Right ventricle myocardium inferior (tissue), 1 donor: ENCODE results near the gene GBF1. TPM values are rescaled to one million over a fixed set of nuclear protein-coding genes. Genes with fewer than 3 reads are reported as not detected.
A peak's percentile ranks its signal among the peaks of the same experiment; 100 is the strongest.

Source experiments
- ATAC-seq: fragments of 200-7000 bp; cut with Tn5 transposase; one replicate; pipeline ENCODE4 v1.9.1; 2020; ENCODE audit warnings: mild to moderate bottlenecking, moderate library complexity
- DNase-seq: peaks from one replicate; pipeline ENCODE4 v3.0.0; 2021; ENCODE audit errors: missing footprints
- intact Hi-C: fragments of 100-400 bp; cut with DNase I; formaldehyde crosslinking; loops from one replicate; pipeline ENCODE4 v1.11.0; 2022
- total RNA-seq: library from RNA; stranded (reverse); fragmentation: NEBNext Ultra II Directional; extraction: Animal tissue kit (Norgen Biotek cat#: 25700); gene quantifications from one replicate; pipeline ENCODE4 v1.2.1, GENCODE V29; 2021
- donor health status: DM: no; HTN: yes; CAD: no; lungs with severe emphysema.

Gene GBF1
- total RNA-seq, 1 donor from 2014 or later = 44.0 TPM

DNA sequence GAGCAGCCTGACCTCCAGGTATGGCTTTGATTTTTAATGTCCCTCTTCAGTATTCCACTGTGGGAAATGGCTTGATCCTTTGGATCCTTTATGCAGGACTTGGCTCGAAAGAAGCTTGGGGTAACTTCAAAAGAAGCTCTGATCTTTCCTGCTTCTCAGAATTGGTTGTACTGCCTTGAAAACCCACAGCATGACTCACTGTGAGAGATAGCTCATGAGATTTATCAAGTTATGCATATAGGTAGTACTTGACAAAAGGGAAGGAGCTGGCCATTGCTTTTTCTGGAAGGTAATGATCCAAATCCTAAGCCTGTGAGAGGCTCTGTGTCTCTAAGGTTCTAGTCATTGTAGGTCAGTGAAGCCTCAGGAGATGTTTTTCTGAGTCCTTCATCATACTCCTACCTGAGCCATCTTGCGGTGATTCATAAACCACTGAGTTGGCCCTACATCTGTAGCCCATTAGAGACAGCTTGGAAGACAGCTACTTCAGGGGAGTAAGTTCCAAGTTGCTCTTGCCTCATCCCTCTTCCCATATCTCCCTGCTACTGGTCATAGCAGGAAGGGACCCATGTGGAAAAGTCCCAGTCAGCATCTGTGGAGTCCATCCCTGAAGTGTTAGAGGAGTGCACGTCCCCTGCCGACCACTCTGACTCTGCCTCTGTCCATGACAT lies 113.5 kb downstream of the GBF1 start:
- intact Hi-C loops = no loop called here
- DNase-seq (no peak), ATAC-seq (no peak)

DNA sequence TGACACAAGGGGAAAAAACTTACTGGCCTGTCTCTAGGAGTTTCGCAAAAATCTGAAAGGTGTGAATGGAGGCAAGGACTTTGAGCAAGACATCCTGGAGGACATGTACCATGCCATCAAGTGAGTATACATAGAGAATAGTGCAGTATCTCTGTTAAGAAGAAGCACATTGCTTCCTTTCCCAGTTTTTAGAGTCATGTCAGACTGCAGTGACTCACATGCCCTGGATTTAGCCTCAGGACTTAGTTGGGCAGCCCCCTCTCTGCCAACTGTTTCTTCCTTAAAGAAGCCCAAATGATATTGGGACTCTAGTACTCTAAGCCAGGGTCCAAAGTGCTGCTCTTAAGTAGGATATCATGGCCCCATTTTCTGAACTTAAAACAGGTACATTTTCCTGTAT lies 122.1 kb downstream of the GBF1 start:
- intact Hi-C loops = no loop called here
- DNase-seq = no peak
- no peak for ATAC-seq

DNA sequence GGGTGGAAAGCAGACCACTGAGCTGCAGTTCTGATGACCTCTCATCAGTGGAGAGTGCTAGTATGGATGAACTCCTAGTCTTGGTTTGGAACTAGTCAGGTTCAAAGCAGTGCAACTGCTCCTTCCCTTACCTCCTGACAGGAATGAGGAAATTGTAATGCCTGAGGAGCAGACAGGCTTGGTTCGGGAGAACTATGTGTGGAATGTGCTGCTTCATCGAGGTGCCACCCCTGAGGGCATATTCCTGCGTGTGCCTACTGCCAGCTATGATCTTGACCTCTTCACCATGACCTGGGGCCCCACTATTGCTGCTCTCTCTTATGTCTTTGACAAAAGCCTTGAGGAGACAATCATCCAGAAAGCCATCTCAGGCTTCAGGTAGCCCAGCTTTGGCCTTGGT lies 122.7 kb downstream of the GBF1 start:
- DNase-seq (no peak), ATAC-seq (no peak)
- intact Hi-C loops = no loop called here

DNA sequence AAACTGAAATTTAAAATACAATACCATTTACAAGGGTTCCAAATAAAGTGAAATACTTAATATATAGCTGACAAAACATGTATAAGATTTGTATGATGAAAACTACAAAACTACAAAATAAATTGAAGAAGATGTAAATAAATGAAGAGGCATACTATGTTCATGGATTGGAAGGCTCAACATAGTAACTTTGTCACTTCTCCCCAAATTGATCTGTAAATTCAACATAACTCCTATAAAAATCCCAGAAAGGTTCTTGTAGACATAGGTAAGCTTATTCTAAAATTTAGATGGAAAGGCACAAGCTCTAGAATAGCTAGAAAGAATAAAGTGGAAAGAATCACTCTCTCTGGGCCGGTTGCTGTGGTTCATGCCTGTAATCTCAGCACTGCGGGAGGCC lies 126.0 kb downstream of the GBF1 start:
- DNase-seq = no peak
- ATAC-seq = no peak
- intact Hi-C loops = no loop called here

DNA sequence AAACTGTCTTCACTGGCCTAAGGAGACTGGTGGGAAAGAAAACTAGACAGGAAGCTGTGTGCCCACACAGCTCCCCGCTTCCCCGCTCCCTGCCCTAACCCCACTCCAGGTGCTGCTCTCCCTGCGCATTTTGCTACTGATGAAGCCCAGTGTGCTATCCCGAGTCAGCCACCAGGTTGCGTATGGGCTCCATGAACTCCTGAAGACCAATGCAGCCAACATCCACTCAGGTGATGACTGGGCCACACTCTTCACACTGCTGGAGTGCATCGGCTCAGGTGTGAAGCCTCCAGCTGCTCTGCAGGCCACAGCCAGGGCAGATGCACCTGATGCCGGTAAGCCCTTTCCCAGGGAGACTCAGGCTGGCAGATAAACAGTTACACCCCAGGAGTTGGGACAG lies 129.9 kb downstream of the GBF1 start:
- peak; percentile 7 for ATAC-seq
- intact Hi-C loops = no loop called here
- DNase-seq = no peak

DNA sequence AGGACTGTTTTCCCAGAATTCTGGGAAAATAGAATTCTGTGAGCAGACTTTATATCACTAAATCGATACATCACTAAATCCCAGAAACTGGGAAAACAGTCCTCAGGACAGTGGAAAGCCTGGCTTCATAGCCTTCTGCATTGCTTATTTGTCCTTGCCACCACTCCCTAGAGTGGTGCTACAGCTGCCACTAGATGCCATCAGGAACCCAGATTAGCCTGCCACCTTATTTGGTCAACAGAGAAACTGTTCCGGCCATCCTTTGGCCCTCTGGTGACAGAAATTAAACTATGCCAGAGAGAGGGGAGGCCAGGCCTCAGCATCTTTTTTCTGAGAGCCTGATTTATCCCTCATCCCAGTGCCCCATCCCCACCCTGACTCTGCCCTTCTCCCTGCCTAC lies 130.5 kb downstream of the GBF1 start:
- DNase-seq = no peak
- intact Hi-C loops = no loop called here
- ATAC-seq = no peak

DNA sequence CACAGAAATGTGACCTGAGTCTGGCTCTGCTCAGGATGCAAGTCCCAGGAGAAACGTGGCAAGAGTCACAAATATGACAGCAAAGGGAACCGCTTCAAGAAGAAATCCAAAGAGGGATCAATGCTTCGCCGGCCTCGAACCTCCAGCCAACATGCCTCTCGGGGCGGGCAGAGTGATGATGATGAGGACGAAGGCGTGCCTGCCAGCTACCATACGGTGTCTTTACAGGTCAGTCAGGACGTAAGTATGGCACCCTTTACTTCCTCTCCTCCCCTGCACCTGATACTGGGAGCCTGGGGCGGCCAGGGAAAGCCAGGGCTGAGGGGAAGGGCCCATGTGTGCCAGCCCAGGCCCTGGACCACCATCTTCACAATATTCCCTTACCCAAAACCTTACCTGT lies 131.6 kb downstream of the GBF1 start:
- intact Hi-C loops = no loop called here
- no peak for ATAC-seq
- DNase-seq = no peak

DNA sequence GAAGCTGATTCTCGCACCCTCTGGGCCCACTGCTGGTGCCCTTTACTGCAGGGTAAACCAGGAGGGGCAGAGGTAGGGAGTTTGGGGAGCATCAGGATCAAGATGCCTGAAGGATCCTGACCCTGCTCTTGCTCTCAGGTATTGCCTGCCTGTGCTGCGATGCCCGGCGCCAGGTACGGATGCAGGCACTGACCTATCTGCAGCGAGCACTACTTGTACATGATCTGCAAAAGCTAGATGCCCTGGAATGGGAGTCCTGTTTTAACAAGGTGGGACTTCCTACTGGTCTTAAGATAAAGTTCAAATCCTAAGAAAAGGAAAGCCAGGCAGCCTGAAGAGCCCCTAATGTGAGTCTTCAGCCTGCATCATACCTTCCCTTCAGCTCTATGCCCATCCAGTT lies 134.1 kb downstream of the GBF1 start:
- intact Hi-C loops = no loop called here
- ATAC-seq = no peak
- no peak for DNase-seq

DNA sequence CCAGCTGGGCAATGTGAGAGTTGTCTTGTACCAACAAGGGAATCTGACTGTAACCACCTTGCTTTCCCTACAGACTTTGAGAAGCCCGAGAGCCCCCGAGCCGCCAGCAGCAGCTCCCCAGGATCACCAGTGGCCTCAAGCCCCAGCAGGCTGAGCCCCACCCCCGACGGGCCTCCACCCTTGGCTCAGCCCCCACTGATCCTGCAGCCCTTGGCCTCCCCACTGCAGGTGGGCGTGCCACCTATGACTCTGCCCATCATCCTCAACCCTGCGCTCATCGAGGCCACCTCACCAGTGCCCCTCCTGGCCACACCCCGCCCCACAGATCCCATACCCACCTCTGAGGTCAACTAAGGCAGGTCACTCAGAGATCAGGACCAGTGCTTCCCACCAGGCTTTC lies 136.7 kb downstream of the GBF1 start:
- no peak for ATAC-seq
- intact Hi-C loops = no loop called here
- DNase-seq = peak; percentile 60

DNA sequence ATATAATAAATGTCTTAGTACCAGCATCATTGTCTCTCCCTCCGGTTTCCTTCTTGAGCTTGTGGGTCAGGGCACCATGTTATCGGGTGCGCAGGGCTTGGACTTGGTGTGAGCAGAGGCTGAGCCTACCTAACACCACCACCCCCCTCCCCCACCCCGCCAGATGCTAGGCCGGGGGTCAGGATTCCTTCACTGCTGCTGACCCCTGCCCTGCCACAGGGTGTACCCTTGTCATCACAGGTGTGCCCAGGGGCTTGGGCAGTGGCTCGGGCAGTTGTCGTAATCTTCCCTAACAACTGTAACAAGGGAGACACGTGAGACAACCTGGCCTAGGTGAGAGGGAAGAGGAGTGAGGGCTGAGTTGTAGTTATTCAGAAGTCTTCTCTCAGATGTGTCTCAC lies 137.5 kb downstream of the GBF1 start:
- no peak for DNase-seq
- no peak for ATAC-seq
- intact Hi-C loops = no loop called here

DNA sequence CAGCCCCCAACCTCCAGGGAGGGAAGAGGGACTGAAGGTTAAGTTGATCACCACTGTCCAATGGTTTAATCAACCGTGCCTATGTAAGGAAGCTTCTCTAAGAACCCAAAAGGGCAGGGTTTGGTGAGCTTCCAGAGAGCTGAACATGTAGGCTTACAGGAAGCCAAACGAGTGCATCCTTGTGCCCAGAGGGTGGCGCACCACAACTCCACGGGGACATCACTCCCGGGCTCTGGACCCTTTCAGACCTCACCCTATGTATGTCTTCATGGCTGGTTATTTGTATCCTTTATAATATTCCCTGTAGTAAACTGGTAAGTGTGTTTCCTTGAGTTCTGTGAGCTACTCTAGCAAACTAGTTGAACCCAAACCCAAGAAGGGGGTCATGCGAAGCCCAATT lies 138.7 kb downstream of the GBF1 start:
- intact Hi-C loops = no loop called here
- no peak for DNase-seq
- ATAC-seq = no peak

DNA sequence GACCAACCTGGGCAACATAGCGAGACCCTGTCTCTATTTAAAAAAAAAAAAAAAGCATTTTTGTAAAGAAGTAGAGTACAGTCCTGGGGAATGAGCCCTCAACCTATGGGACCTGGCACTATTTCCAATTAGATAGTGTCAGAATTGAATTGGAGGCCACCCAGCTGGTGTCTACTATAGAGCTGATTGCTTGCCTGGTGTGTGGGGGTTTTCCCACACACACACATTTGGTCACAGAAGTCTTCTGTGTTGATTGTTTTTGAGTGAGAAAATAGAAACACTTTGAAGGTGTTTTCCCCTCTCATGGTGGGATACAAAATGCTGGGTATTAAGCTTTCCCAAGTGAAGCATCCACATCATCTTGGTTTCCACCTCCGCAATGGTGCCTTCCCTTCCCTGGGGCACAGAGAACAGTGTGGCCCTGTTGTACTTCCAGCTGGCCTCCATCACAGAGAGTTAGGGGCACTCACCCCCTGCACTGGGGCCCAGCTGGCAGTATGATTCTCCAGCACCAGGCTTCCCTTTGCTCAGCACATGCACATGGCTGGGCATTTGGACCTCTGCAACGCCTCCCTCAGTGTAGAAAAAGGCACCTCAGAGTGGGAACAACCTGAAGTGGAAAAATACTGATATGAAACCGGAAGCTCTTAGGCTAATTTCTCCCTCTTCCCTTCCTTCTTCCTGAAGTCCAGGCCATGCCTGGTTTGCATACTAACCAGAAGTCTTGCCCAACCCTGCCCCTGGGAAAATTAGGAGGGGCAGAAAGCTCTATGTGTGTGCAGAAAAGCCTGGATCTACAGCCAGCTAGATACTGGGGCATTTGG lies 139.5 kb downstream of the GBF1 start:
- DNase-seq = no peak
- intact Hi-C loops = no loop called here
- ATAC-seq = peak; percentile 72

DNA sequence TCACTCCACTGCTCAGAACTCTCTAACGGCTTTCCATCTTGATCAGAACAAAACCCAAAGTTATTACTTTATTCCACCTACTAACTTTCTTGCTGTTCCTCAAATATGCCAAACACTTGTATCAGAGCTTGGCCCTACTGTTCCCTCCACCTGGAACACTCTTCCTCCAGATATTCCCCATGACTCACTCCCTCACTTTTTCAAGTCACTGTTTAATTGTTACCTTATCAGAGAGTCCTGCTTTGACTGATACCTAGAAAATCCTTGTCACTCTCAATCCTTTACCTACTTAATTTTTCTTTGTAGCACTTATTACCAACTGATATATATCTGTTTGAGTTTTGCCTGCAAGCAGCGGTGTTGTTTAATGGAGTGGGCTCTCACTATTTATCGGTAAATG lies 144.6 kb downstream of the GBF1 start:
- ATAC-seq = no peak
- no peak for DNase-seq
- intact Hi-C loops = no loop called here

DNA sequence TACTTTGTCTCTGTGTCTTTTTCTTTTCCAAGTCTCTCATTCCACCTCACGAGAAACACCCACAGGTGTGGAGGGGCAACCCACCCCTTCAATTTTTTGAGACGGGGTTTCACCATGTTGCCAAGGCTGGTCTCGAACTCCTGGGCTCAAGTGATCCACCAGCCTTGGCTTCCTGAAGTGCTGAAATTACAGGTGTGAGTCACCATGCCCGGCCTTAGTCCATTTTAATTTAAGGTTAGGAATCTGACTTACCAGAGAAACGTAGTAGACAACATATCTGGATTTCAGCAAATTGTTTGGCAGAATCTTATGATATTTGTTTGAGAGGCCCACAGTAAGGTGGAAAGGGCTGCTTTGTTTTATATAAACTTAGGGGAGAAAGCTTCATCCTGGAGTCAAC lies 147.0 kb downstream of the GBF1 start:
- intact Hi-C loops = no loop called here
- DNase-seq (no peak), ATAC-seq (no peak)

DNA sequence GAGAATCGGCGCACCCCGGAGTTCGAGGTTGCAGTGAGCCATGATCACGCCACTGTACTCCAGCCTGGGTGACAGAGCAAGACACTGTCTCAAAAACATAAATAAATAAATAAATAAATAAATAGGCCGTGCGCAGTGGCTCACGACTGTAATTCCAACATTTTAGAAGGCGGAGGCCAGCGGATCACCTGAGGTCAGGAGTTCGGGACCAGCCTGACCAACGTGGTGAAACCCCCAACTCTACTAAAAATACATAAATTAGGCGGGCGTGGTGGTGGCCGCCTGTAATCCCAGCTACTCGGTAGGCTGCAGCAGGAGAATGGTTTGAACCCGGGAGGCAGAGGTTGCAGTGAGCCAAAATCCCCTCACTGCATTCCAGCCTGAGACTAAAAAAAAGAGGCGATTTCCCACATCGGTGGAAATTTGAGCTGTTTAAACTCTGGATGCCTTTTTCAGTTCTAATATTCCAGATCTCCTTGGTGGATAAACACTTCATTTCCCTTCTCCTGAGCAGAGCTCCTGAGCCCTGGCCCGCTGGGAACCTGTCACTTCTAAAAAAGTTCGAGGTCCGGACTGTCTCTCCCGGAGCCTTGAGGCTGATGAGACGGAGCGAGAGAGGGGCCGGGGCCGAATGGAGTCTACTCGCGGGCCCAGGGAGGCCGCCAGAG lies 148.2 kb downstream of the GBF1 start:
- ATAC-seq (no peak), DNase-seq (no peak)
- intact Hi-C loops = loop anchor here (1.0 to 2.0 kb wide), 4 partner anchors 27 to 241 kb away; partner anchors contain the start of genes FBXL15 and NOLC1

DNA sequence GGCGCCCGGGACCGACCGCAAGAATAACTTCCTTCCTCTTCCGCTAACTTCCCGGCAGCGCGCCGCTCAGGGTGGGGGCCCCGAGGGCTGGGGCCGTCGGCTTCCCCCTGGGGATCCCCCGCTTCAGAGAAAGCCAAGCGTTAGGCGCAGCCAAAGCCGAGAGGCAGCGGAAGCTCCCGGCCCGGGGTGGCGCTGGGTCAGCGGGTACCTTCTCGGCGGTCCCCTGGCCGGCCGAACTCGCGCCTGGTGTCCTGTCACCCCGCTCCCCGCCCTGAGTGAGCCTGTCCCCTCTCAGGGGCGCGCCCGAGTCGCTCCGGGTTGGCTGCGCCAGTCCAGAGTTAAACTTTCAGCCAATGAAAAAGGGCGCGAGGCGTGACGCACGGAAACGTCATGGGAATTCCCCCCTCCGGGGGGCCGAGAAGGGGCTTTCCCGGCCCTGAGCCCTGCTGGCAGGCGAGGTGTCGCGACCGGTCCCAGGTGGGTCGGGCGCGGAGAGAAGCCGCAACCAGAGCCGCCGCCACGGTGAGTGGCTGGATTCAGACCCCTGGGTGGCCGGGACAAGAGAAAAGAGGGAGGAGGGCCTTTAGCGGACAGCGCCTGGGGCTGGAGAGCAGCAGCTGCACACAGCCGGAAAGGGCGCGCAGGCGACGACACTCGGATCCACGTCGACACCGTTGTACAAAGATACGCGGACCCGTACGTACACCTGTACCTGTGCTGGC lies 148.9 kb downstream of the GBF1 start:
- intact Hi-C loops = loop anchor here (1.0 to 2.0 kb wide), 4 partner anchors 27 to 242 kb away; partner anchors contain the start of genes FBXL15 and NOLC1
- DNase-seq = peak; percentile 98
- ATAC-seq = peak; percentile 94

DNA sequence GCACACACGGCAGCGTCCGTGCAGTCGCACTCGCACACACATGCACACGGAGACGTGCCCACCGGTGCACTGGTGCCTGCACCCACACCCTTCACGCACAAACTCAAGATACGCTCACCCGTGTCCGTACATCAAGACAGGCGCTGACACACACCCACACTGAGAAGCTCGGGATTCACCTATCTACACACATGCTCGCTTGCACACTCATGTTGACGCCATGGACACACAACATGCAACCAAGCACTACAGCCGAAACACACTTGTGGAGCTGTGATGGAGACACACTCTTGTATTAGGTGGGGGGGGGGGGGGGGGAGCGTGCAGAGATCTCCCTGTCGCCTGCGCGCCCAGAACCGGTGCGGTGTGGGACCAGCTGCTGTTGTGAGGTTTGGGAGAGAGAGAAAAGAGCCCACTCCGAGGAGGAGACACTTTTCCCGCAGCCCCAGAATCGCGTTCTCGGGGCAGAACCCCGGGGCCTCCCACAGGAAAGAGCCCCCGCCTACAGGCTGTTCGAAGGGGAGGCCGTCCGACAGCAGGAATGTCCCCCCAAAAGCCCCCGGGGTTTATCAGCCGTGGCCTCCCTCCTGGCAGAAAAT lies 149.6 kb downstream of the GBF1 start:
- DNase-seq (no peak), ATAC-seq (no peak)
- intact Hi-C loops = loop anchor here (1.0 to 5.0 kb wide), 5 partner anchors 26 to 243 kb away; partner anchors contain the start of genes ACTR1A, FBXL15, NOLC1 and SUFU

DNA sequence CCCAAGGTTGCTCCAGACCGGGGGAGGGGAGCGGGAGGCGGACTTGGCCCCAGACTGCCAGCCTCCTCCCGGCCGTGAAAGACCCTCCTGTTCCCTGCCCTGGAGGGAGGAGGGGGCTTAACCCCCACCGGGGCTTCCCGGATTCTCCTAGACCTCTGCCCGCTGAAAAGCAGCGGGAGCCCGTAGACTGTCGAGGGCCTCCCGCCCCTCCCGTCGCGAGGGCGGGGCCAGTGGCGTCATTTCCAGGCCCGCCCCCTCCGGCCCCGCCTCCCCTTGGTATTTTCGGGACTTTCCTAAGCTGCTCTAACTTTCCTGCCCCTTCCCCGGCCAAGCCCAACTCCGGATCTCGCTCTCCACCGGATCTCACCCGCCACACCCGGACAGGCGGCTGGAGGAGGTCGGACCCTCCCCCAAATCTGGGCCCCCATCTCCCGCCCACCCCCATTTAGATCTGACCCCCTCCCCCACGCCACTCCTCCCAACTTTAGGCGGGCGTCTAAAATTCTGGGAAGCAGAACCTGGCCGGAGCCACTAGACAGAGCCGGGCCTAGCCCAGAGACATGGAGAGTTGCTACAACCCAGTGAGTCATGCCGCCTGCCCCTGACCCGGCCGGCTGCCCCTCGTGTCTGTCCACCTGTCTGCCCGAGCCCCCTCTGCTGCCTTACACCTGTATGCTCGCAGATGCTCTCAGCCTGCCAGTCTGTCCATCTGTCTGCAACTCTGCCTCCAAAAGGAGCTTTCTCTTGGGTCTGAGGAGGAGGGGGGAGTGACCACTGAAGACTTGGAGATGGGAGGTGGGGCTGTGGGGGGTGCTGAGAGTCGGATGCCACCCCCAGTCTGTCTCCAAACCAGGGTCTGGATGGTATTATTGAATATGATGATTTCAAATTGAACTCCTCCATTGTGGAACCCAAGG lies 150.3 kb downstream of the GBF1 start, which contains the start of gene NFKB2:
NFKB2 (plus strand) TSS at position 306 of the 917 bp plus-strand sequence; CDS start at position 561, 255 bp downstream.
- intact Hi-C loops = loop anchor here (2.0 to 5.0 kb wide), 4 partner anchors 25 to 227 kb away; partner anchors contain the start of genes ACTR1A, FBXL15 and SUFU
- ATAC-seq = peak; percentile 73
- peak; percentile 94 for DNase-seq
